ENCODE data around the gene UBR1.
"Not testable (repeated sequence)": the region's sequence is repeated elsewhere in the genome, so short reads cannot be mapped to it uniquely, and the experiment has no call there.

The UBR1 gene

DNA sequence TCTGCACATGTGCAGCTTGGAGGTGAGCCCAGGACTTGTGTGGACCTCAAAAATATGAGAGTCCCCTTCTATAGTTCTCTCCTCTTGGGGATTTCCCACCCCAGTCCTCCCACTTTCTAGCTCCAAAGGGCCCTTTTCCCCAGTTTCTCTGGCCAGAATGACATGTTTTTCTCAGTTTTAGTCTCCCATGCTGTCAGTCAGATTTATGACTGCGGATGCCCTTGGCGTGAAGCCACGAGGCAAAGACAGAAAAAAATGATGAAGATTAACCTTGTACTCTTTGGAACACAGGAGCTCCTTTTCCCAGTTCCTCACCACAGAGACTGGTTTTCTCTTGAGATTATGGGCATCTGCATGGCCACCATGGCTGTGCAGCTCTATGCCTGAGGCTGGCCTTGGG, 113.2 kb downstream of the UBR1 start:
- no peak overlapping the region for H3K27ac ChIP-seq (replicated peaks; ENCODE audit: low read length)
- H2BK120ac ChIP-seq (ENCODE audit: low read depth, low read length), result no peak overlapping the region
- no peak overlapping the region for H2BK15ac ChIP-seq (ENCODE audit: low read length)
- H3K4me3 ChIP-seq (ENCODE audit: low read length in 2 of 2), result no peak overlapping the region
- no peak for DNase-seq (ENCODE audit: low spot score)
- H2AFZ ChIP-seq (ENCODE audit: low read length), result no peak overlapping the region
- no peak overlapping the region for H3K14ac ChIP-seq (ENCODE audit: low read length)
- peaks cover 0 to 1% of the 10 kb centered on the region in 2 donors for H3K4me1 ChIP-seq (ENCODE audit: control insufficient read depth in 2 of 2, insufficient read depth in 1 of 2, low read depth in 1 of 2, low read length in 2 of 2)
- H3K9ac ChIP-seq (ENCODE audit: low read depth, low read length, poor library complexity), result no peak overlapping the region
- no peak overlapping the region for H2BK12ac ChIP-seq (ENCODE audit: low read length)
- H3K36me3 ChIP-seq (replicated peaks in 1 of 2; ENCODE audit: control insufficient read depth in 2 of 2, insufficient read depth in 2 of 2, low read length in 2 of 2), result peaks cover 5 to 77% of the 10 kb centered on the region in 2 donors
- no peak overlapping the region for H3K18ac ChIP-seq (ENCODE audit: low read length)
- H3K4me2 ChIP-seq (ENCODE audit: insufficient read depth, low read length, poor library complexity, severe bottlenecking), result no peak overlapping the region
- H3K23ac ChIP-seq (ENCODE audit: low read depth, low read length, poor library complexity), result no peak overlapping the region
- no peak overlapping the region for H2BK5ac ChIP-seq (ENCODE audit: low read length)
- no peak overlapping the region for H4K8ac ChIP-seq (ENCODE audit: low read depth, low read length)
- WGBS, 2 donors (ENCODE audit: extremely low coverage in 2 of 2, insufficient read length in 2 of 2, insufficient replicate concordance in 1 of 2), result no CpG with 5 or more reads among the region's 3 CpGs
- no peaks in the 10 kb centered on the region for H3K79me1 ChIP-seq (ENCODE audit: low read depth, low read length)
- no peaks in the 10 kb centered on the region for H3K27me3 ChIP-seq (ENCODE audit: control insufficient read depth in 3 of 3, insufficient read depth in 3 of 3, low read depth in 1 of 3, low read length in 3 of 3)
- no peak overlapping the region for H3K4ac ChIP-seq (ENCODE audit: low read length)
- H3K9me3 ChIP-seq (replicated peaks in 1 of 2; ENCODE audit: control insufficient read depth in 2 of 2, insufficient read depth in 1 of 2, low read depth in 1 of 2, low read length in 2 of 2), result peaks cover 0 to 2% of the 10 kb centered on the region in 2 donors
- no peak overlapping the region for H4K91ac ChIP-seq (ENCODE audit: low read depth, low read length, poor library complexity)
- H2AK5ac ChIP-seq (ENCODE audit: low read depth, low read length), result no peak overlapping the region

DNA sequence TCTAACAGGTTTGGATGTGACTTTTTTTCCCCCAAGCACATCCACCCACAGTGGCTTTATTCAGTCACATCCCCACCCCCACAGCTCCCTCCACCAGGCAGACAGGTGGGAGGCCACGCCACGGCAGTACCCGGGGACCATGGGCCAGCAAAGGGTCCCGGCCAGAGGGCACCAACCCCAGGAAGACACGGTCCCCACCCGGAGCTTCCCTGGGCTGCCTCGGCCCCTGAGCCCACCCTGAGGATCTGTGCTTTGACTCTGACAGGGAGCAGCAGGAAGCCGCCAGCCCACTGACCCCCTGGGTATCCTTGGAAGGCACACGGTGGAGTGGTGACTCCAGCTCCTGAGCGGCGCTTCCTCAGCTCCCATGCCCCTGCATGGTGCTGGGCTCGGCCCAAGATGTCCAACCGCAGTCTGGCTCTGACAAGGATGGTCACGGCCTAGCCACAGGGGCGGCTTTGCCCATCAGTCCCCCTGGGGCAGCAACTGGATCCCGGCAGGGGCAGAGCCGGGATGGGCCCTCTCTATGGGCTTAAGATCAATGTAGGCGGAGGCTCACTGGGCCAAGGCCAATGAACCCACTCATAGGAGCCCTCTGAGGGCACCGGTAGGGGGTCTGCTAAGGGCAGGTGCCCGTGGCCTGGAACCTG, 119.0 kb downstream of the UBR1 start:
- no peak overlapping the region for H3K4ac ChIP-seq (ENCODE audit: low read length)
- H3K14ac ChIP-seq (ENCODE audit: low read length), result peak overlapping the region; percentile 63
- no peak overlapping the region for H2BK15ac ChIP-seq (ENCODE audit: low read length)
- peaks cover 2 to 92% of the 10 kb centered on the region in 2 donors for H3K36me3 ChIP-seq (replicated peaks in 1 of 2; ENCODE audit: control insufficient read depth in 2 of 2, insufficient read depth in 2 of 2, low read length in 2 of 2)
- H3K23ac ChIP-seq (ENCODE audit: low read depth, low read length, poor library complexity), result no peak overlapping the region
- no CpG with 5 or more reads among the region's 20 CpGs for WGBS, 2 donors (ENCODE audit: extremely low coverage in 2 of 2, insufficient read length in 2 of 2, insufficient replicate concordance in 1 of 2)
- no peaks in the 10 kb centered on the region for H3K9me3 ChIP-seq (replicated peaks in 1 of 2; ENCODE audit: control insufficient read depth in 2 of 2, insufficient read depth in 1 of 2, low read depth in 1 of 2, low read length in 2 of 2)
- no peak overlapping the region for H4K91ac ChIP-seq (ENCODE audit: low read depth, low read length, poor library complexity)
- no peak overlapping the region for H3K9ac ChIP-seq (ENCODE audit: low read depth, low read length, poor library complexity)
- H3K79me1 ChIP-seq (ENCODE audit: low read depth, low read length), result peaks cover 2% of the 10 kb centered on the region
- H3K4me1 ChIP-seq (ENCODE audit: control insufficient read depth in 2 of 2, insufficient read depth in 1 of 2, low read depth in 1 of 2, low read length in 2 of 2), result no peaks in the 10 kb centered on the region
- no peak overlapping the region for H2AFZ ChIP-seq (ENCODE audit: low read length)
- H2AK5ac ChIP-seq (ENCODE audit: low read depth, low read length), result no peak overlapping the region
- H3K4me2 ChIP-seq (ENCODE audit: insufficient read depth, low read length, poor library complexity, severe bottlenecking), result no peak overlapping the region
- no peak overlapping the region for H2BK120ac ChIP-seq (ENCODE audit: low read depth, low read length)
- no peak overlapping the region for H3K27ac ChIP-seq (replicated peaks; ENCODE audit: low read length)
- H4K8ac ChIP-seq (ENCODE audit: low read depth, low read length), result peak overlapping the region; percentile 24
- H3K18ac ChIP-seq (ENCODE audit: low read length), result peak overlapping the region; percentile 17
- no peak overlapping the region for H3K4me3 ChIP-seq (ENCODE audit: low read length in 2 of 2)
- no peak for DNase-seq (ENCODE audit: low spot score)
- H3K27me3 ChIP-seq (ENCODE audit: control insufficient read depth in 3 of 3, insufficient read depth in 3 of 3, low read depth in 1 of 3, low read length in 3 of 3), result no peaks in the 10 kb centered on the region
- no peak overlapping the region for H2BK5ac ChIP-seq (ENCODE audit: low read length)
- H2BK12ac ChIP-seq (ENCODE audit: low read length), result no peak overlapping the region

DNA sequence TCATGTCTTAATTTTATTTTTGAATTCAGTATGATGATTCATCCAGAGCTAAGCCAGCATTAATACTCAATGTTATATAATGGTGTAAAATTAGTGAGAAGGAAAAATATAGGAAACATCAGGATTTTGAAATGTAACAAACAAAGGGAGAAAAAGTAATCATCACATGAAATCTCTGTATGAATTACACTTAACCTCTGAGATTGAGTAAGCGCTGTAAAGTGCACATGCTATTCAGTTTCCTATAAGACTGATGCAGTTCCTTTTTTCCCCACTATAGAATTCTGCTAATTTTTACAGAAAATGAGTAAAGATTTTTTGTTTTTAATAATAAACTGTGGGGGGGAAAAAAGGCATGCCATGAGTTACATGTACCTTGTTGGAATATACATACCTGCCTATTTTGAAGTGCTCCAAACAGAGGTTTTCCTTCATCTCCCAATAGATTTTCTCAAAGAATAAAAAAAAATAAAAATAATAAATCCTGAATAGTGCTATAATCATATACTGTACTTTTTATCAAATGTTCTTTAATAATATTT, 121.3 kb downstream of the UBR1 start:
- H3K4ac ChIP-seq (ENCODE audit: low read length), result no peak overlapping the region
- no peak overlapping the region for H2AK5ac ChIP-seq (ENCODE audit: low read depth, low read length)
- no CpG with 5 or more reads among the region's 1 CpG for WGBS, 2 donors (ENCODE audit: extremely low coverage in 2 of 2, insufficient read length in 2 of 2, insufficient replicate concordance in 1 of 2)
- no peak overlapping the region for H3K4me3 ChIP-seq (ENCODE audit: low read length in 2 of 2)
- no peak overlapping the region for H4K91ac ChIP-seq (ENCODE audit: low read depth, low read length, poor library complexity)
- no peak overlapping the region for H2BK15ac ChIP-seq (ENCODE audit: low read length)
- H3K4me2 ChIP-seq (ENCODE audit: insufficient read depth, low read length, poor library complexity, severe bottlenecking), result no peak overlapping the region
- H2BK12ac ChIP-seq (ENCODE audit: low read length), result no peak overlapping the region
- H3K4me1 ChIP-seq (ENCODE audit: control insufficient read depth in 2 of 2, insufficient read depth in 1 of 2, low read depth in 1 of 2, low read length in 2 of 2), result no peaks in the 10 kb centered on the region
- no peak overlapping the region for H3K14ac ChIP-seq (ENCODE audit: low read length)
- H2AFZ ChIP-seq (ENCODE audit: low read length), result no peak overlapping the region
- no peak overlapping the region for H2BK120ac ChIP-seq (ENCODE audit: low read depth, low read length)
- no peak overlapping the region for H3K23ac ChIP-seq (ENCODE audit: low read depth, low read length, poor library complexity)
- H3K79me1 ChIP-seq (ENCODE audit: low read depth, low read length), result peaks cover 2% of the 10 kb centered on the region
- peaks cover 2 to 96% of the 10 kb centered on the region in 2 donors for H3K36me3 ChIP-seq (replicated peaks in 1 of 2; ENCODE audit: control insufficient read depth in 2 of 2, insufficient read depth in 2 of 2, low read length in 2 of 2)
- H3K18ac ChIP-seq (ENCODE audit: low read length), result no peak overlapping the region
- no peak for DNase-seq (ENCODE audit: low spot score)
- H3K9ac ChIP-seq (ENCODE audit: low read depth, low read length, poor library complexity), result no peak overlapping the region
- no peaks in the 10 kb centered on the region for H3K27me3 ChIP-seq (ENCODE audit: control insufficient read depth in 3 of 3, insufficient read depth in 3 of 3, low read depth in 1 of 3, low read length in 3 of 3)
- no peak overlapping the region for H4K8ac ChIP-seq (ENCODE audit: low read depth, low read length)
- H2BK5ac ChIP-seq (ENCODE audit: low read length), result no peak overlapping the region
- H3K9me3 ChIP-seq (replicated peaks in 1 of 2; ENCODE audit: control insufficient read depth in 2 of 2, insufficient read depth in 1 of 2, low read depth in 1 of 2, low read length in 2 of 2), result no peaks in the 10 kb centered on the region
- H3K27ac ChIP-seq (replicated peaks; ENCODE audit: low read length), result no peak overlapping the region

DNA sequence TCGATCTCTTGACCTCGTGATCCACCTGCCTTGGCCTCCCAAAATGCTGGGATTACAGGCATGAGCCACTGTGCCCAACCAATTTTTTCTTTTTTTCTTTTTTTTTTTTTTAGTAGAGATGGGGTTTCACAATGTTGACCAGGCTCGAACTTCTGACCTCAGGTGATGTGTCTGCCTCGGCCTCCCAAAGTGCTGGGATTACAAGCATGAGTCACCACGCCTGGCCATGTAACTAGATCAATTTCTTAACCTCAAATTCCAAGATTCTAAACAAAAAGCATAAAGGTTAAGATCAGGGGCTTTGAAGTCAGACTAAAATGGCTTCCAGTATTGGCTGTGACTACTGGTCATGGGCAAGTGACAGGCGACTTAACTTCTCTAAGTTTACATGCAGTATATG, 126.7 kb downstream of the UBR1 start:
- not testable (repeated sequence) for H4K91ac ChIP-seq (ENCODE audit: low read depth, low read length, poor library complexity); H3K79me1 ChIP-seq (ENCODE audit: low read depth, low read length); H4K8ac ChIP-seq (ENCODE audit: low read depth, low read length); H3K14ac ChIP-seq (ENCODE audit: low read length); H2BK15ac ChIP-seq (ENCODE audit: low read length); H2BK5ac ChIP-seq (ENCODE audit: low read length); H2AK5ac ChIP-seq (ENCODE audit: low read depth, low read length); H3K27ac ChIP-seq (replicated peaks; ENCODE audit: low read length); H3K4ac ChIP-seq (ENCODE audit: low read length); H3K27me3 ChIP-seq (ENCODE audit: control insufficient read depth in 3 of 3, insufficient read depth in 3 of 3, low read depth in 1 of 3, low read length in 3 of 3); H2BK120ac ChIP-seq (ENCODE audit: low read depth, low read length); H3K23ac ChIP-seq (ENCODE audit: low read depth, low read length, poor library complexity); H3K9me3 ChIP-seq (replicated peaks in 1 of 2; ENCODE audit: control insufficient read depth in 2 of 2, insufficient read depth in 1 of 2, low read depth in 1 of 2, low read length in 2 of 2); H3K9ac ChIP-seq (ENCODE audit: low read depth, low read length, poor library complexity); H3K4me2 ChIP-seq (ENCODE audit: insufficient read depth, low read length, poor library complexity, severe bottlenecking); H3K18ac ChIP-seq (ENCODE audit: low read length); H2AFZ ChIP-seq (ENCODE audit: low read length); DNase-seq (ENCODE audit: low spot score); H3K4me1 ChIP-seq (ENCODE audit: control insufficient read depth in 2 of 2, insufficient read depth in 1 of 2, low read depth in 1 of 2, low read length in 2 of 2); H3K4me3 ChIP-seq (ENCODE audit: low read length in 2 of 2); H2BK12ac ChIP-seq (ENCODE audit: low read length)
- H3K36me3 ChIP-seq (replicated peaks in 1 of 2; ENCODE audit: control insufficient read depth in 2 of 2, insufficient read depth in 2 of 2, low read length in 2 of 2), result peaks cover 9 to 91% of the 10 kb centered on the region in 2 donors
- whole genome bisulfite sequencing, 2 donors (ENCODE audit: extremely low coverage in 2 of 2, insufficient read length in 2 of 2, insufficient replicate concordance in 1 of 2), result no CpG with 5 or more reads among the region's 6 CpGs
